Muscle of leg (tissue), 11 donors: Measurements from ENCODE around the gene PRSS22. TPM values are rescaled to one million over a fixed set of nuclear protein-coding genes. Genes with fewer than 3 reads are reported as not detected.
A peak's percentile ranks its signal among the peaks of the same experiment; 100 is the strongest.

Experiments used
- DNase-seq: peaks from one replicate; pipeline ENCODE4 v3.0.0; 2013
- H3K27ac ChIP-seq: one replicate; pipeline ENCODE4 v1.5.1; 2013; ENCODE audit warnings: mild to moderate bottlenecking, low read length, control low read depth
- H3K27me3 ChIP-seq: one replicate; pipeline ENCODE4 v1.6.1; 2013; ENCODE audit warnings: low read length; ENCODE audit not compliant: control insufficient read depth, insufficient read depth
- H3K36me3 ChIP-seq: one replicate; pipeline ENCODE4 v1.6.1; 2013; ENCODE audit warnings: low read length; ENCODE audit not compliant: control insufficient read depth, insufficient read depth
- H3K4me1 ChIP-seq: one replicate; pipeline ENCODE4 v1.6.1; 2013; ENCODE audit warnings: low read length; ENCODE audit not compliant: control insufficient read depth, insufficient read depth
- H3K4me3 ChIP-seq: one replicate; pipeline ENCODE4 v1.5.1; 2013; ENCODE audit warnings: low read length, control low read depth
- H3K9me3 ChIP-seq: replicated peaks from 2 replicates; pipeline ENCODE4 v1.6.1; 2013; ENCODE audit warnings: low read depth, low read length; ENCODE audit not compliant: control insufficient read depth
- WGBS: methylation state at CpG from one replicate; pipeline ENCODE4 v1.1.5; 2013; ENCODE audit warnings: missing lambda C conversion rate; ENCODE audit not compliant: insufficient coverage; 5-methylcytosine and 5-hydroxymethylcytosine counted together
- polyA plus RNA-seq, 8 donors: library from polyadenylated mRNA; unstranded; fragments of 120-200 nt; gene quantifications; one replicate each; pipeline versions ENCODE4 v1.2.1 to v1.2.3, GENCODE V29; 2013; ENCODE audit warnings: inconsistent platforms in 1 of 8, low replicate concordance in 1 of 8; ENCODE audit not compliant: insufficient read length in 8 of 8, insufficient read depth in 1 of 8
- total RNA-seq: library from RNA; stranded (reverse); fragments of 120-200 nt; gene quantifications from one replicate; pipeline ENCODE4 v1.2.4, GENCODE V29; 2013

The PRSS22 gene
- total and polyA plus RNA-seq, 9 donors, result 0.94 TPM; not detected in 7

DNA sequence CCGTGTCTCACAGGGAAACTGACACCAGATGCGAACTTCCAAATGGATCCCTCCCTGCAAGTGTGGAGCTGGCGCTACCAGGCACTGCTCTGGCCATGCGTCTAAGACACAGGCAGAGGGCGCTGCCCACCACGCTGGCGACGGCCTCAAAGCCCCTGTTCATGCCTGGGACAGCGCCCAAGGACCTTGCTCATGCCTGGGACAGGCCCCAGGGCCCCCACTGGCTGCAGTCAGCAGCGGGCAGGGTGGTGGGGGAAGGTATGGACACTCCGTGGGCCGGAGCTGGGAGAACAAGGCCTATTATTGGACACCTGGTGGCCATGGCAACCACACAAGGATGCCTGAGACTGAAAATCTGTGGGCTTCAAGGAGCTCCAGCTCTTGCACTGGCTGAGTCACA lies 19.0 kb downstream of the PRSS22 start:
- H3K9me3 ChIP-seq, result no peaks in the 10 kb centered on the region
- H3K27ac ChIP-seq, result no peak overlapping the region
- 3% methylated on average over 12 of the region's 12 CpGs for WGBS
- DNase-seq, result peak; percentile 55
- H3K36me3 ChIP-seq, result no peaks in the 10 kb centered on the region
- peaks cover 22% of the 10 kb centered on the region for H3K27me3 ChIP-seq
- H3K4me3 ChIP-seq, result no peak overlapping the region
- peaks cover 15% of the 10 kb centered on the region for H3K4me1 ChIP-seq

GRCh38 chr16:2836646-2837508 lies 21.1 kb downstream of the PRSS22 start:
- no peak for DNase-seq
- Histone ChIP-seq H3K9me3 (no peaks in the 10 kb centered on the region), H3K36me3 (no peaks in the 10 kb centered on the region), H3K4me3 (no peak overlapping the region), H3K27ac (no peak overlapping the region), H3K27me3 (peaks cover 21% of the 10 kb centered on the region), H3K4me1 (peaks cover 6% of the 10 kb centered on the region)
- 93% methylated on average over 4 of the region's 13 CpGs for WGBS

DNA sequence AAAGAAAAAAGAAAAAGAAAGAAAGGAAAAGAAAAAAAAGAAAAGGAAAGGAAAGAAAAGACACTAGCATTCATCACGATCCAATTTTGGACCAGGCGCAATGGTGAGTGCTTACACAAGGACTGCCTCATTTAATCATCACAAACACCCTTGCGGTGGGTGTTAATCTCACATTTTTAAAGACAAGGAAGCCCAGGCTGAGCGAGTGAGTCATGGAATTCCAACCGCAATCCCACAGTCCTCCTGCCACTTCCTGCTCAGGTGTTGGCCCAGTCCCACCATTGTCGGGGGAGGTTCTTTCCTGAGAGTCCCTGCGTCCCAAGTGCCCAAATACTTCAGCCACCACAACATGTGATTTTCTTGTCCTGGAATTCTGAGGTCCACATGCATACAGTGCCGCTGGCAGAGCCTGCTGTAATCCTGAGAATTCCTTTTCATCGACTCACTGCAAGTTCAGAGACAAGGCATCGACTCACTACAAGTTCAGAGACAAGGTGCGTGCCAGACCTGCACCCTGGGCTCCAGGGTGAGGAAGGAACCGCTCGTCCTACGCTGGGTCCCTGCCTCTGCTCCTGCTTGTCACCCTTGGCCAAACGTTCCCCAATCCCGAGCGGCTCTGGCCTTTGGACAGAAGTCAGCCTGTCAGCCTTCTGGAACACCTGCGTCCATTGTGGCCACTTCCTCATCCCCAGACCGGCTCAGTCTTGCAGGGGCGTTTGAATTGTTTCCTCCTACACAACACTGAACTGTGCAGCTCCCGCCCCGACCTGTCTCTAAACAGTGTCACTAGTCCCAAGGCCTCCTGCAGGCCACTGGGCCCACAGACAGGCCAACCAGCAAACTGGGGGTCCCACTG lies 22.1 kb downstream of the PRSS22 start:
- Histone ChIP-seq H3K27me3 (peaks cover 21% of the 10 kb centered on the region), H3K27ac (no peak overlapping the region), H3K9me3 (no peaks in the 10 kb centered on the region), H3K4me3 (no peak overlapping the region), H3K4me1 (peaks cover 3% of the 10 kb centered on the region), H3K36me3 (no peaks in the 10 kb centered on the region)
- no peak for DNase-seq
- 54% methylated on average over 15 of the region's 22 CpGs for WGBS

- DNase-seq, result no peak
- no peak overlapping the region for H3K4me3 ChIP-seq
- H3K27me3 ChIP-seq, result peaks cover 21% of the 10 kb centered on the region
- H3K9me3 ChIP-seq, result no peaks in the 10 kb centered on the region
- peaks cover 6% of the 10 kb centered on the region for H3K4me1 ChIP-seq
- WGBS, result 62% methylated on average over 2 of the region's 3 CpGs
- no peaks in the 10 kb centered on the region for H3K36me3 ChIP-seq
- no peak overlapping the region for H3K27ac ChIP-seq
Measured at GRCh38 chr16:2834968-2835367, 23.0 kb downstream of the PRSS22 start.

DNA sequence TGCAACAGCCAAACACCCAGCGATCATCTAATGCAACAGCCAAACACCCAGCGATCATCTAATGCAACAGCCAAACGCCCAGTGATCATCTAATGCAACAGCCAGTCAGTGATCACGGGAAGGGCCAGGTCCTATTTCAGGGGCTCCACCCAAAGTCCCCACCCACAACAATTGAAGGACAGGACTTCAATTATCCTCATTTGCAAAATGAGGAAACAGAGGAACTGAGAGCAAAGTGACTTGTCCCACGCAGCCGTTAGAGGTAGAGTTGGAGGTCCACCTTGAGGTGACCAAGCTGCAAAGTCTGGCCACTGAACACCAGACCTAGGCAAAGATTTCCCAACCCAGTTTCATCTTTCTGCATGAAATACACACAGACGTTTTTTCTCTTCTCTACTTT lies 24.2 kb downstream of the PRSS22 start:
- H3K27me3 ChIP-seq, result peaks cover 21% of the 10 kb centered on the region
- DNase-seq, result no peak

GRCh38 chr16:2831203-2831602 lies 26.8 kb downstream of the PRSS22 start:
- no peaks in the 10 kb centered on the region for H3K36me3 ChIP-seq
- H3K4me3 ChIP-seq, result no peak overlapping the region
- WGBS, result 66% methylated on average over 7 of the region's 15 CpGs
- no peak for DNase-seq
- H3K9me3 ChIP-seq, result no peaks in the 10 kb centered on the region
- H3K27ac ChIP-seq, result no peak overlapping the region
- peaks cover 4% of the 10 kb centered on the region for H3K4me1 ChIP-seq
- peaks cover 16% of the 10 kb centered on the region for H3K27me3 ChIP-seq

More for the DNA sequence above, 24.2 kb downstream of the PRSS22 start:
- Histone ChIP-seq H3K4me3 (no peak overlapping the region), H3K9me3 (no peaks in the 10 kb centered on the region), H3K27ac (no peak overlapping the region), H3K4me1 (peaks cover 4% of the 10 kb centered on the region), H3K36me3 (no peaks in the 10 kb centered on the region)
- 80% methylated on average over 1 of the region's 7 CpGs for WGBS

DNA sequence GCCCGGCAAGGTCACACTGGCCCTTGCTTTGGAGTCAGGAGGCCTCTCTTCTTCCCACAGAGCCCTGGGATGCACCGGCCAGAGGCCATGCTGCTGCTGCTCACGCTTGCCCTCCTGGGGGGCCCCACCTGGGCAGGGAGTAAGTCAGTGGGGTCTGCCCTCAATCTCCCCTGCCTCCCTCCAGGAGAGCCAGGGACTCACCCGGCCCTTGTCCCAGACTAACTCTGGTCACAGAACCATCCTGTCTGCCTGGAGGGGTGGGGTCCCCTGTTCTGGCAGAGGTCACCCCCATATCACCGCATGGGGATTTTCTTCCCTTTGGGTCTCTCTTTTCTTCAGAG lies 27.6 kb downstream of the PRSS22 start:
- Histone ChIP-seq H3K4me3 (no peak overlapping the region), H3K4me1 (peaks cover 4% of the 10 kb centered on the region), H3K36me3 (no peaks in the 10 kb centered on the region), H3K27me3 (peaks cover 12% of the 10 kb centered on the region), H3K9me3 (no peaks in the 10 kb centered on the region), H3K27ac (no peak overlapping the region)
- WGBS, result 51% methylated on average over 3 of the region's 5 CpGs
- no peak for DNase-seq

- DNase-seq, result no peak
- Histone ChIP-seq H3K4me3 (no peak within 1 kb of the TSS), H3K4me1 (peaks cover 4% of the 10 kb centered on the region), H3K27ac (no peak within 1 kb of the TSS), H3K27me3 (peaks cover 14% of the 10 kb centered on the region), H3K9me3 (no peaks in the 10 kb centered on the region), H3K36me3 (no peaks in the 10 kb centered on the region)
- 72% methylated on average over 27 of the region's 32 CpGs for WGBS
Measured at GRCh38 chr16:2829501-2830354, 28.2 kb downstream of the PRSS22 start, which contains the start of gene ZG16B. Gene ZG16B (plus strand): TSS chr16:2830303. CDS start chr16:2830442, 139 bp downstream.

GRCh38 chr16:2828876-2829430 lies 29.0 kb downstream of the PRSS22 start:
- no peaks in the 10 kb centered on the region for H3K36me3 ChIP-seq
- peaks cover 14% of the 10 kb centered on the region for H3K27me3 ChIP-seq
- H3K27ac ChIP-seq, result no peak overlapping the region
- WGBS, result 82% methylated on average over 17 of the region's 17 CpGs
- DNase-seq, result no peak
- H3K4me1 ChIP-seq, result peaks cover 4% of the 10 kb centered on the region
- H3K4me3 ChIP-seq, result no peak overlapping the region
- no peaks in the 10 kb centered on the region for H3K9me3 ChIP-seq
